RWPE2 (cell line): Measurements from ENCODE around the gene CFAP410.

Source experiments
- ATAC-seq: fragments of 200-7000 bp; cut with Tn5 transposase; 3 replicates; pipeline ENCODE4 v1.9.1; 2021; ENCODE audit warnings: low read depth
- DNase-seq: peaks from one replicate; pipeline ENCODE4 v3.0.0-alpha.2; 2020; ENCODE audit warnings: low spot score
- H3K27ac ChIP-seq: fragments of 450-650 bp; 2 replicates; pipeline ENCODE4 v1.5.1; 2017; ENCODE audit warnings: mild to moderate bottlenecking; ENCODE audit not compliant: poor library complexity, severe bottlenecking
- H3K27me3 ChIP-seq: fragments of 250-450 bp; sonication (Bioruptor Pico); 2 replicates; pipeline ENCODE4 v1.5.1; 2021; ENCODE audit warnings: mild to moderate bottlenecking, moderate library complexity; ENCODE audit not compliant: insufficient read depth, poor library complexity, severe bottlenecking
- H3K36me3 ChIP-seq: fragments of 250-450 bp; sonication (Bioruptor Pico); 2 replicates; pipeline ENCODE4 v1.5.1; 2020; ENCODE audit warnings: low read depth, mild to moderate bottlenecking, moderate library complexity
- H3K4me1 ChIP-seq: fragments of 250-450 bp; sonication (Bioruptor Pico); 2 replicates; pipeline ENCODE4 v1.5.1; 2021; ENCODE audit warnings: mild to moderate bottlenecking, moderate library complexity; ENCODE audit not compliant: insufficient read depth, poor library complexity, severe bottlenecking
- H3K4me3 ChIP-seq: fragments of 250-450 bp; sonication (Bioruptor Pico); 2 replicates; pipeline ENCODE4 v1.5.1; 2021; ENCODE audit warnings: mild to moderate bottlenecking, moderate library complexity; ENCODE audit not compliant: severe bottlenecking
- H3K9me3 ChIP-seq: fragments of 250-450 bp; sonication (Bioruptor Pico); 2 replicates; pipeline ENCODE4 v1.5.1; 2021; ENCODE audit warnings: mild to moderate bottlenecking, moderate library complexity; ENCODE audit not compliant: severe bottlenecking
- TF ChIP-seq, protein P1 (sequence below): fragments of 450-650 bp; IDR thresholded peaks from one replicate; pipeline ENCODE4 v1.5.1; 2017; ENCODE audit warnings: mild to moderate bottlenecking, moderate library complexity; ENCODE audit not compliant: poor library complexity, severe bottlenecking

Gene CFAP410

DNA sequence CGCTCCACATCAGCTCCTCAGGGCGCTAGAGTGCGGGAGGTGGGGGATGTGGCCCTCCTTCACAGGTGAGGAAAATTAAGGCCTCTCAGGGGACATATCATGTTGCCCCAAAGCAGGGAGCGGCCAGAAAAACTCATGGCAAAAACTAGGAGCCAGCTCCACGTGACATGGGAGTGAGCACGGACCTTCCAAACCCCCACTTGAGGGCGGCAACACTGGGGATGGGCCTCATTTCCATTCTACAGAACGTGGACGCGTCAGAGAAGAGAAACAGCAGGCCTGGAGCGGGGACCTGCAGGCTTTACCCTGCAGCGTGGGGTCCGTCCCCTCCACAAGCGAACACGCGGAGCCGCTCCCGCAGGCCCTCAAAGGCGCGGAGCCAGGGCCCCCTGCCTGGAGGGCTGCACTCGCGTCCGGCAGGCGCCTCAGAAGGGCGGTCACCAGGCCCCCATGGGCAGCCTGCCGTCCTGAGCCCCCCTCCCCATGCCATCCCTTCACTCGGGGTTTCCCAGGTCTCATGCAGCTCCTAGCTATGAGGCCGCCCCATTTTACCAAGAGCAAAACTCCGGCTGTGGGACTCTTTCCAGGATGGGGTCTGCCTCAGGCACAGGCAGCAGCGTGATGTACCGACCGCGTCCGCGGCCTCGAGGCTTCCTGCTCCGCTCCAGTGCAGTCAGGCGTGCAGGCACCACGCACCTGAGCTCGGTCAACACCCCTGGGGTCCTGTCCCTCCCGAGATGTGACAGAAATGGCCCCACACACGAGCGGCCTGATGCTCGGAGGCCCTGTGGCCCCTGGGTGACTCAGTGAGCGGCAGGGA is 5.5 kb downstream of the CFAP410 start:
- no peaks in the 10 kb centered on the region for H3K4me1 ChIP-seq
- H3K36me3 ChIP-seq: no peaks in the 10 kb centered on the region
- no peaks in the 10 kb centered on the region for H3K27me3 ChIP-seq
- no peak for ATAC-seq
- H3K4me3 ChIP-seq: no peak overlapping the region
- TF ChIP-seq, protein P1, sequence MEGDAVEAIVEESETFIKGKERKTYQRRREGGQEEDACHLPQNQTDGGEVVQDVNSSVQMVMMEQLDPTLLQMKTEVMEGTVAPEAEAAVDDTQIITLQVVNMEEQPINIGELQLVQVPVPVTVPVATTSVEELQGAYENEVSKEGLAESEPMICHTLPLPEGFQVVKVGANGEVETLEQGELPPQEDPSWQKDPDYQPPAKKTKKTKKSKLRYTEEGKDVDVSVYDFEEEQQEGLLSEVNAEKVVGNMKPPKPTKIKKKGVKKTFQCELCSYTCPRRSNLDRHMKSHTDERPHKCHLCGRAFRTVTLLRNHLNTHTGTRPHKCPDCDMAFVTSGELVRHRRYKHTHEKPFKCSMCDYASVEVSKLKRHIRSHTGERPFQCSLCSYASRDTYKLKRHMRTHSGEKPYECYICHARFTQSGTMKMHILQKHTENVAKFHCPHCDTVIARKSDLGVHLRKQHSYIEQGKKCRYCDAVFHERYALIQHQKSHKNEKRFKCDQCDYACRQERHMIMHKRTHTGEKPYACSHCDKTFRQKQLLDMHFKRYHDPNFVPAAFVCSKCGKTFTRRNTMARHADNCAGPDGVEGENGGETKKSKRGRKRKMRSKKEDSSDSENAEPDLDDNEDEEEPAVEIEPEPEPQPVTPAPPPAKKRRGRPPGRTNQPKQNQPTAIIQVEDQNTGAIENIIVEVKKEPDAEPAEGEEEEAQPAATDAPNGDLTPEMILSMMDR: no peak
- H3K27ac ChIP-seq: no peak overlapping the region
- H3K9me3 ChIP-seq: no peaks in the 10 kb centered on the region
- DNase-seq: no peak

DNA sequence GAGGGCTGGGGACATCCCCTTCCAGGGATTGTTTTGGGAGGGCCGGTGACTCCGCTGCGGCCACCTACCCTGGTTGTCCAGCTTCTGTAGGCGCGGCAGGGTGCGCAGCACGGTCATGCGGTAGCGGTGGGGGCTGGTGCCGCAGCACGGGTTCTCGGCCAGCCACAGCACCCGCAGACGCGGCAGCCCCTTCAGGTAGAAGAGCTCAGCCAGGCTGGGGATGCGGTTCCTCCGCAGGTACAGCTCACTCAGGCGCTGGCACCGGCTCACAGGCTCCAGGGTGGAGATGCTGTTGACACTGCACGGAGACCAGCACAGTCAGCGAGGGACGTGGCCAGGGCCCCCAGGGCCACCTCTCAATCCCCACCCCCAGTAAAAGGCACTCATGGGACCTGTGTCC is 6.2 kb downstream of the CFAP410 start:
- TF ChIP-seq, protein P1: no peak
- H3K36me3 ChIP-seq: no peaks in the 10 kb centered on the region
- no peak overlapping the region for H3K27ac ChIP-seq
- no peaks in the 10 kb centered on the region for H3K27me3 ChIP-seq
- no peak overlapping the region for H3K4me3 ChIP-seq
- DNase-seq (no peak), ATAC-seq (no peak)
- no peaks in the 10 kb centered on the region for H3K9me3 ChIP-seq
- no peaks in the 10 kb centered on the region for H3K4me1 ChIP-seq

DNA sequence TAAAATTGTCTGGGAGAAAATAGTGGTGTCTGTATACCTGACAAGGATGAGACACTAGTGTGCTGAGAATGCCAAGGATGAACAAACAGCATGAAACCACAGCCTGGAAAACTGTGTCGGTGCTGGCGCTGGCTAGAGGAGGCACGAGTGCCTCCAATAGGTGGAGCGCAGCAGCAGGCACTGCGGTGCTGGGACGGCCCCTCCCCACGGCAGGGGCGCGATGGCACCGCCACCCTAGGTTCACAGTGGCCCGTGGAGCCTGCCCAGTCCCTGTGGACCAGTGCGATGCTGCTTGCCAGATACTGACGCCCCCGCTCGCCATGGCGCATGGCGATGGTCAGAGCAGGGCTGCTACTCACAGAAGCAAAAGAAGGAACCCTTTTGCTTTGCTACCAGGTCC is 6.8 kb downstream of the CFAP410 start:
- H3K4me1 ChIP-seq: no peaks in the 10 kb centered on the region
- DNase-seq (no peak), ATAC-seq (no peak)
- no peaks in the 10 kb centered on the region for H3K36me3 ChIP-seq
- no peak overlapping the region for H3K27ac ChIP-seq
- H3K9me3 ChIP-seq: no peaks in the 10 kb centered on the region
- no peaks in the 10 kb centered on the region for H3K27me3 ChIP-seq
- TF ChIP-seq, protein P1: no peak
- no peak overlapping the region for H3K4me3 ChIP-seq

DNA sequence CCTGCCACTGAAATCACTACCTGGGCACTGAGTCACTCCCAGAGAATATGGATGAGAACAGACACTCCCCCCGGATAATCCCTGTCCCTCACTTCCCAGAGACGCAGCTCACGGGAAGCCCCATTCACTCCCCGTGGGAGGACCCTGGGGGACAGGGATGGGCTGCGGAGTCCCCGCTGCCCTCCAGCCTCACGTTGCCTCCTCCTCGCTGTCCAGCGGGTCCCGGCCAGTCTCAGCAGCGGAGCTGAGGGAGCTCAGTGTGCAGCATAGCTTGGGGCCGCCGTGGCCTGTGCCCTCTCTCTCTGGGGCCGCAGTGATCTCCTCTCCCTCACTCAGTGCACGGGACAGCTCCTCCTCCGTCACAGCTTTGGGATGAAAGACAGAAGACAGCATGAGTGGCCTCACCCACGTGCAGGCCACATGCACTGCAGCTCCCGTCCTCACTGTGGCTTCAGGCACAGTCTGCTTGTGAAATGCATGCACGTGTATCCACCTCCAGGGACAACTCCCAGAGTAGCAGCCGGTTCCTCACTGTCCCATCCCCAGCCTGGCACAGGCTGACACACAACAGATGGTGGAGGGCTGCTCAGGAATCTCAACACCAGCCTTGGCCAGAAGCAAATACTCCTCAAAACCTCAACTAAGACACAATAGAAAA is 7.4 kb downstream of the CFAP410 start:
- TF ChIP-seq, protein P1: no peak
- ATAC-seq (no peak; the same call in 2 of the 3 replicates), DNase-seq (no peak)
- H3K4me1 ChIP-seq: no peaks in the 10 kb centered on the region
- H3K27me3 ChIP-seq: no peaks in the 10 kb centered on the region
- no peaks in the 10 kb centered on the region for H3K9me3 ChIP-seq
- no peak overlapping the region for H3K27ac ChIP-seq
- no peak overlapping the region for H3K4me3 ChIP-seq
- no peaks in the 10 kb centered on the region for H3K36me3 ChIP-seq

DNA sequence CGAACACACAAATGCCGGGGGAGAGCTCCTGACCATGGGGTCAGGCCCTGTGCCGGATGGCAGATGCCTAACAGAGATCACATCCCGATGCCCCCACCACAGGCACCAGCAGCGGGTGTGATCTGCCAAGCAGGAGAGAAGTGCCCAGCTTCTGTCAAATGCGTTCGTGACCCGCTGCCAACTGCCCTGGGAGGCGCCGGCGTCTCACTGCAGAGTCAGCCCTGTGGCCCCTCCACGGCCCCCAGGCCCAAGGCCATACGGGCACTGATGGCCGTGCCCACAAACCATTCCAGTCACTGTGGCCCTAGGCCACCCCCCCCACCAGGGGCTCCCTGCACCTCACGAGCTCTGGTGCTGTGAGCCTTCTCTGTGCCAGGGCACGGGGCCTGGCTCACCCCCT is 8.0 kb downstream of the CFAP410 start:
- no peaks in the 10 kb centered on the region for H3K9me3 ChIP-seq
- no peaks in the 10 kb centered on the region for H3K4me1 ChIP-seq
- H3K4me3 ChIP-seq: no peak overlapping the region
- no peaks in the 10 kb centered on the region for H3K36me3 ChIP-seq
- H3K27ac ChIP-seq: no peak overlapping the region
- H3K27me3 ChIP-seq: no peaks in the 10 kb centered on the region
- TF ChIP-seq, protein P1: no peak
- DNase-seq: no peak
- no peak; the same call in 2 of the 3 replicates for ATAC-seq
